OCI-LY7 (cell line): ENCODE results near the gene MAGIX.

Experiments
- CTCF ChIP-seq: fragments of 200-600 bp; sonication (generic); conservative IDR thresholded peaks from 2 replicates; pipeline ENCODE4 v1.5.1; 2014; ENCODE audit warnings: mild to moderate bottlenecking, antibody characterized with exemption, low read length, moderate library complexity, mixed read lengths
- EZH2phosphoT487 ChIP-seq: fragments of 200-600 bp; sonication (generic); IDR thresholded peaks from 2 replicates; pipeline ENCODE4 v1.6.1; 2018; ENCODE audit warnings: low read depth, borderline replicate concordance, mild to moderate bottlenecking, mixed run types, antibody characterized with exemption, low read length, moderate library complexity, mixed read lengths

- TF ChIP-seq CTCF (no peak), EZH2phosphoT487 (no peak)
Measured at GRCh38 chrX:49153467-49153866, 9.1 kb upstream of the MAGIX start.
